GM13977 (cell line): Measurements from ENCODE around the gene KDM4C.

Experiments
- DNase-seq: peaks from one replicate; pipeline ENCODE4 v3.0.0; 2012; ENCODE audit warnings: low spot score
- in situ Hi-C: fragments of 300-500 bp; cut with MboI; formaldehyde crosslinking; loops from one replicate; pipeline ENCODE4 v1.12.0; 2022; ENCODE audit warnings: low sequenced_read_pairs, low pct_unique_long_range_greater_than_20kb, mixed read lengths, inconsistent platforms; ENCODE audit not compliant: unreplicated experiment
- TF ChIP-seq, protein P1 (sequence below): IDR thresholded peaks from 2 replicates; pipeline ENCODE4 v1.5.1; 2012; ENCODE audit warnings: mild to moderate bottlenecking, control low read depth; ENCODE audit not compliant: insufficient read depth; ENCODE audit errors: extremely low read depth, missing control alignments

KDM4C gene

DNA sequence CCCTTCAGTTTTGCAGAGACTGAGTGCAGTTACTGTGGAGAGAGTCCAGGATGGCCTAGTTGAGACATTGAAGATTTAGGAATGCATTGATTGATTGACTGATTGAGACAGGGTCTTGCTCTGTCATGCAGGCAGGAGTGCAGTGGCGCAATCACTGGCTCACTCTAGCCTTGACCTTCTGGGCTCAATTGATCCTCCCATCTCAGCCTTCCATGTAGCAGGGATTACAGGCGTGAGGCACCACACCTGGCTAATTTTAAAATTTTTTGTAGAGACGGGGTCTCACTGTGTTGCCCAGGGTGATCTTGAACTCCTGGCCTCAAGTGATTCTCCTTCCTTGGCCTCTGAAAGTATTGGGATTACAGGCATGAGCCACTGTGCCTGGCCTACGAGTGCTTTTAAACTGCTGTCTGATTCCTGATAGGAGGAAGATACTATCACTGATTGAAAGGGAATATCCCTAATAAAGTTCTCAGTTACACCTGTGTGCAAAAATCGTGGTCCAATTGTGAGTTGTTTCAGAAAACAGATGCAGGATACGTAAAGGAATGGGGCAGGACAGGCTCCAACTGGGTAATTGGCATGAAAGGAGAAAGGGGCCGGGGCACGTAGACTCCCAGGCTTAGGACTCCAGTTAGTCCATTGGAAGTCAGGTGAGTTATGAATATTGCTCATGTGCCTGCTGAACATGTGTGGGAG is 87.5 kb downstream of the KDM4C start:
- TF ChIP-seq, protein P1, sequence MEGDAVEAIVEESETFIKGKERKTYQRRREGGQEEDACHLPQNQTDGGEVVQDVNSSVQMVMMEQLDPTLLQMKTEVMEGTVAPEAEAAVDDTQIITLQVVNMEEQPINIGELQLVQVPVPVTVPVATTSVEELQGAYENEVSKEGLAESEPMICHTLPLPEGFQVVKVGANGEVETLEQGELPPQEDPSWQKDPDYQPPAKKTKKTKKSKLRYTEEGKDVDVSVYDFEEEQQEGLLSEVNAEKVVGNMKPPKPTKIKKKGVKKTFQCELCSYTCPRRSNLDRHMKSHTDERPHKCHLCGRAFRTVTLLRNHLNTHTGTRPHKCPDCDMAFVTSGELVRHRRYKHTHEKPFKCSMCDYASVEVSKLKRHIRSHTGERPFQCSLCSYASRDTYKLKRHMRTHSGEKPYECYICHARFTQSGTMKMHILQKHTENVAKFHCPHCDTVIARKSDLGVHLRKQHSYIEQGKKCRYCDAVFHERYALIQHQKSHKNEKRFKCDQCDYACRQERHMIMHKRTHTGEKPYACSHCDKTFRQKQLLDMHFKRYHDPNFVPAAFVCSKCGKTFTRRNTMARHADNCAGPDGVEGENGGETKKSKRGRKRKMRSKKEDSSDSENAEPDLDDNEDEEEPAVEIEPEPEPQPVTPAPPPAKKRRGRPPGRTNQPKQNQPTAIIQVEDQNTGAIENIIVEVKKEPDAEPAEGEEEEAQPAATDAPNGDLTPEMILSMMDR = no peak
- in situ Hi-C loops = no loop called here
- DNase-seq = no peak

- in situ Hi-C loops = no loop called here
Measured at GRCh38 chr9:6845880-6846279, 88.1 kb downstream of the KDM4C start.

DNA sequence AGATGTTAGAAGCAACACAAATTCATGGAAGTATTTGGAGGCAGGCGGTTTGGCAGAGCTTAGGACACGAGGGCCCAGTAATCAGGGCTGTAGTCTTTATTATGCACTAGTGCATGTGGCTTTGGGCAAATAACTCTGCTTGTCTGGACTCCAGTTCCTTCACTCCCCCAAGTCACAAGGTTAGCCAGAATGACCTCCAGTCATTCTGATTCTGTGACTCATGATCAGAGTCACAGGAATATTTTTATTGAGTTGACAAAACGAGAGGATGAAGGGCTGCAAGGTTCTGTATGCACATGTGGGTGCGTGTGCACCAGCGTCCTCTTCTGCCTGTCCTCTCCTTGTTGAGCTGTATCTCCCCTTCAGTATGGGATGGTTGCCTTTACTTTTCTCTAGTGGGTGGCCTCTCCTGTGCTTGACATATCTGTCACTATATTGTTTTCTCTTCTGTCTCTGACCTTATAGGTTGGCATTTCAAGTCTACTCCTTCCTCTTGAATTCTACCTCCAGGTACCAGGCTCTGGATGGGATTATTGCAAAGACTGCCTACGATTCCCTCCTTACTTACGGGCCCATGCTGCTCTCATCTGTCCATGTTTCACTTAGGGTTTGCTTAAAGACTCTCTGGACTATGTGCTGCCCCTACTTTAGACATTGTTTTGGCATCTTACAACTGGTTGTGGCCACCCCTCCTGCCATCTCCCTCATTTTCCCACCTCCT is 94.6 kb downstream of the KDM4C start:
- no peak for DNase-seq

More at GRCh38 chr9:6845880-6846279, 88.1 kb downstream of the KDM4C start:
- no peak for DNase-seq
- TF ChIP-seq, protein P1 = no peak

DNA sequence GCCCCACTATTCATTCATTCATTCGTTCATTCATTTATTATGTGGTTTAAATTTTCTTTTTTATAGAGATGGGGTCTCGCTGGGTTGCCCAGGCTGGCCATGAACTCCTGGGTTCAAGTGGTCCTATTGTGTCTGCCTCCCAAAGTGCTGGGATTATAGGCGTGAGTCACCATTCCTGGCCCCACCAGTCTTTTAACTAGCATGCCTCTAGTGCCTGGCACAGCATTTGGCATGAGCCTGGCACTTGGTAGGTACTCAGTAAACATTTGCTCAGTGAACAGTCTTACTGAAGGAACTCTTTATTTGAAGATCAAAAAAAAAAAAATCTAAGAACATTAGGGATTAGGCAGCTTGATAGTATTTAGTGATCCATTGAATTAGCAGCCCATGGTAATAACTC is 98.1 kb downstream of the KDM4C start:
- in situ Hi-C loops = no loop called here
- TF ChIP-seq, protein P1 = no peak
- DNase-seq = no peak

More for the DNA sequence above, 94.6 kb downstream of the KDM4C start:
- TF ChIP-seq, protein P1 = no peak
- in situ Hi-C loops = no loop called here

GRCh38 chr9:6864102-6864501 is 106.3 kb downstream of the KDM4C start:
- in situ Hi-C loops = no loop called here
- DNase-seq = no peak
- TF ChIP-seq, protein P1 = no peak

GRCh38 chr9:6869081-6869948 is 111.5 kb downstream of the KDM4C start:
- TF ChIP-seq, protein P1 = no peak
- DNase-seq = no peak
- in situ Hi-C loops = no loop called here
